CD8-positive, alpha-beta memory T cell (primary cell): ENCODE measurements around the gene STX19. TPM values are rescaled to one million over a fixed set of nuclear protein-coding genes. Genes with fewer than 3 reads are reported as not detected.

Source experiments
- CTCF ChIA-PET: fragments of 350-600 bp; sonication (Branson Sonifier 250); formaldehyde crosslinking; loops from one replicate; lab custom pipeline; 2021; ENCODE audit warnings: antibody characterized with exemption; lab: Charles Lee
- POLR2A ChIA-PET: fragments of 350-600 bp; sonication (Branson Sonifier 250); formaldehyde crosslinking; loops from one replicate; lab custom pipeline; 2021; ENCODE audit warnings: antibody characterized with exemption; lab: Charles Lee
- DNase-seq, 5 donors: peaks; one replicate each; pipeline versions ENCODE4 v3.0.0 to v3.0.0-alpha.2; 2020 to 2022; ENCODE audit warnings: mixed read lengths in 1 of 5
- H3K27ac ChIP-seq: one replicate; pipeline ENCODE4 v1.7.0; 2013; ENCODE audit warnings: low read depth, mild to moderate bottlenecking, low read length, moderate library complexity
- H3K27me3 ChIP-seq: 2 replicates; pipeline ENCODE4 v1.7.0; 2013; ENCODE audit warnings: low read length, mild to moderate bottlenecking; ENCODE audit not compliant: insufficient read depth, poor library complexity, severe bottlenecking
- H3K36me3 ChIP-seq: 2 replicates; pipeline ENCODE4 v1.7.0; 2013; ENCODE audit warnings: mild to moderate bottlenecking, low read length, moderate library complexity; ENCODE audit not compliant: insufficient read depth
- H3K4me1 ChIP-seq: 2 replicates; pipeline ENCODE4 v1.7.0; 2013; ENCODE audit warnings: mild to moderate bottlenecking, low read length, moderate library complexity; ENCODE audit not compliant: insufficient read depth
- H3K4me3 ChIP-seq: 2 replicates; pipeline ENCODE4 v1.7.0; 2013; ENCODE audit warnings: mild to moderate bottlenecking, low read length
- H3K9me3 ChIP-seq: 2 replicates; pipeline ENCODE4 v1.7.0; 2013; ENCODE audit warnings: mild to moderate bottlenecking, low read length
- H3K27ac Mint-ChIP-seq, 8 donors: one replicate each; pipeline ENCODE4 v1.8.0; 2020 to 2021; ENCODE audit warnings: mixed read lengths in 8 of 8, mild to moderate bottlenecking in 6 of 8, inconsistent platforms in 3 of 8, moderate library complexity in 3 of 8
- H3K27me3 Mint-ChIP-seq, 2 donors: one replicate each; pipeline ENCODE4 v1.8.0; 2020 to 2021; ENCODE audit warnings: mixed read lengths in 2 of 2, mild to moderate bottlenecking in 1 of 2, moderate library complexity in 1 of 2
- H3K36me3 Mint-ChIP-seq, 3 donors: one replicate each; pipeline ENCODE4 v1.8.0; 2020 to 2021; ENCODE audit warnings: mixed read lengths in 3 of 3, inconsistent platforms in 1 of 3, mild to moderate bottlenecking in 1 of 3
- H3K4me1 Mint-ChIP-seq, 3 donors: one replicate each; pipeline ENCODE4 v1.8.0; 2020 to 2021; ENCODE audit warnings: mixed read lengths in 3 of 3, inconsistent platforms in 1 of 3, mild to moderate bottlenecking in 1 of 3
- H3K4me3 Mint-ChIP-seq, 7 donors: one replicate each; pipeline ENCODE4 v1.8.0; 2020 to 2021; ENCODE audit warnings: mixed read lengths in 7 of 7, mild to moderate bottlenecking in 6 of 7, moderate library complexity in 4 of 7, inconsistent platforms in 2 of 7
- H3K9me3 Mint-ChIP-seq, 5 donors: one replicate each; pipeline ENCODE4 v1.8.0; 2020 to 2022; ENCODE audit warnings: mixed read lengths in 5 of 5, mild to moderate bottlenecking in 3 of 5, moderate library complexity in 2 of 5, inconsistent platforms in 1 of 5
- polyA plus RNA-seq: library from polyadenylated mRNA; unstranded; fragments of 300-500 nt; fragmentation: Illumina TruSeq; gene quantifications from one replicate; pipeline ENCODE4 v1.2.3, GENCODE V29; 2021
- total RNA-seq, 2 experiments: library from RNA; stranded (reverse); gene quantifications; one replicate each; pipeline ENCODE4 v1.2.3, GENCODE V29; 2021

Gene STX19
- total and polyA plus RNA-seq, 3 experiments from 2014 or later, result not detected

- no peaks in the 10 kb centered on the region for H3K36me3 ChIP-seq
- H3K27ac Mint-ChIP-seq, result no peak overlapping the region
- no peaks in the 10 kb centered on the region for H3K9me3 ChIP-seq
- H3K4me3 Mint-ChIP-seq, result no peak overlapping the region
- no peaks in the 10 kb centered on the region for H3K9me3 Mint-ChIP-seq
- no peak overlapping the region for H3K4me3 ChIP-seq
- no peak overlapping the region for H3K27ac ChIP-seq
- ChIA-PET POLR2A (no interaction called here), CTCF (no interaction called here)
- H3K36me3 Mint-ChIP-seq, result peaks cover 0 to 2% (median 0%) of the 10 kb centered on the region in 3 donors
- no peaks in the 10 kb centered on the region for H3K4me1 ChIP-seq
- DNase-seq, result no peak
- H3K27me3 ChIP-seq, result no peaks in the 10 kb centered on the region
- H3K27me3 Mint-ChIP-seq, result no peaks in the 10 kb centered on the region
- no peaks in the 10 kb centered on the region for H3K4me1 Mint-ChIP-seq
These were observed 8.1 kb downstream of the STX19 start for GRCh38 chr3:94020293-94020692.

GRCh38 chr3:94019659-94020058, 8.7 kb downstream of the STX19 start:
- Histone ChIP-seq H3K9me3 (no peaks in the 10 kb centered on the region), H3K4me3 (no peak overlapping the region), H3K27me3 (no peaks in the 10 kb centered on the region), H3K4me1 (no peaks in the 10 kb centered on the region), H3K27ac (no peak overlapping the region), H3K36me3 (no peaks in the 10 kb centered on the region)
- DNase-seq, result no peak
- Mint-ChIP-seq H3K27me3 (no peaks in the 10 kb centered on the region), H3K27ac (no peak overlapping the region), H3K36me3 (peaks cover 0 to 3% (median 2%) of the 10 kb centered on the region in 3 donors), H3K4me1 (no peaks in the 10 kb centered on the region), H3K9me3 (no peaks in the 10 kb centered on the region), H3K4me3 (no peak overlapping the region)
- ChIA-PET POLR2A (no interaction called here), CTCF (no interaction called here)

GRCh38 chr3:94015025-94015424, 13.4 kb downstream of the STX19 start:
- Histone ChIP-seq H3K36me3 (no peaks in the 10 kb centered on the region), H3K27ac (no peak overlapping the region), H3K27me3 (no peaks in the 10 kb centered on the region), H3K4me1 (no peaks in the 10 kb centered on the region), H3K4me3 (no peak overlapping the region), H3K9me3 (no peaks in the 10 kb centered on the region)
- ChIA-PET CTCF (no interaction called here), POLR2A (no interaction called here)
- Mint-ChIP-seq H3K9me3 (no peaks in the 10 kb centered on the region), H3K27me3 (no peaks in the 10 kb centered on the region), H3K4me1 (peaks cover 3 to 8% (median 6%) of the 10 kb centered on the region in 3 donors), H3K4me3 (no peak overlapping the region), H3K27ac (no peak overlapping the region), H3K36me3 (peaks cover 0 to 9% (median 3%) of the 10 kb centered on the region in 3 donors)
- no peak for DNase-seq

GRCh38 chr3:94012185-94012584, 16.2 kb downstream of the STX19 start:
- H3K4me3 Mint-ChIP-seq, result no peak overlapping the region
- Histone ChIP-seq H3K36me3 (no peaks in the 10 kb centered on the region), H3K27ac (no peak overlapping the region), H3K4me3 (no peak overlapping the region), H3K9me3 (no peaks in the 10 kb centered on the region), H3K4me1 (no peaks in the 10 kb centered on the region), H3K27me3 (no peaks in the 10 kb centered on the region)
- ChIA-PET CTCF (no interaction called here), POLR2A (no interaction called here)
- no peaks in the 10 kb centered on the region for H3K27me3 Mint-ChIP-seq
- no peaks in the 10 kb centered on the region for H3K9me3 Mint-ChIP-seq
- H3K36me3 Mint-ChIP-seq, result peaks cover 0 to 7% (median 7%) of the 10 kb centered on the region in 3 donors
- peaks cover 3 to 8% (median 6%) of the 10 kb centered on the region in 3 donors for H3K4me1 Mint-ChIP-seq
- DNase-seq, result no peak
- peak overlapping the region in 1 of 8 donors; percentile 1 for H3K27ac Mint-ChIP-seq

- H3K4me1 Mint-ChIP-seq, result peaks cover 3 to 8% (median 6%) of the 10 kb centered on the region in 3 donors
- H3K36me3 Mint-ChIP-seq, result peaks cover 0 to 9% (median 8%) of the 10 kb centered on the region in 3 donors
- Histone ChIP-seq H3K4me1 (no peaks in the 10 kb centered on the region), H3K9me3 (no peaks in the 10 kb centered on the region), H3K27ac (no peak overlapping the region), H3K27me3 (no peaks in the 10 kb centered on the region), H3K36me3 (no peaks in the 10 kb centered on the region), H3K4me3 (no peak overlapping the region)
- DNase-seq, result no peak
- peak overlapping the region in 3 of 8 donors; percentile 15 to 43 (median 35) for H3K27ac Mint-ChIP-seq
- POLR2A ChIA-PET, result no interaction called here
- no peaks in the 10 kb centered on the region for H3K9me3 Mint-ChIP-seq
- CTCF ChIA-PET, result no interaction called here
- H3K27me3 Mint-ChIP-seq, result no peaks in the 10 kb centered on the region
- H3K4me3 Mint-ChIP-seq, result peak overlapping the region in 1 of 7 donors; percentile 7
These were observed 17.1 kb downstream of the STX19 start for GRCh38 chr3:94011233-94011711.

- H3K27me3 ChIP-seq, result no peaks in the 10 kb centered on the region
- CTCF ChIA-PET, result no interaction called here
- peaks cover 0 to 9% (median 6%) of the 10 kb centered on the region in 3 donors for H3K36me3 Mint-ChIP-seq
- H3K36me3 ChIP-seq, result no peaks in the 10 kb centered on the region
- no peak for DNase-seq
- peaks cover 3 to 8% (median 7%) of the 10 kb centered on the region in 3 donors for H3K4me1 Mint-ChIP-seq
- no peak overlapping the region for H3K4me3 Mint-ChIP-seq
- POLR2A ChIA-PET, result no interaction called here
- H3K9me3 Mint-ChIP-seq, result no peaks in the 10 kb centered on the region
- H3K4me3 ChIP-seq, result no peak overlapping the region
- H3K9me3 ChIP-seq, result no peaks in the 10 kb centered on the region
- H3K27ac ChIP-seq, result no peak overlapping the region
- no peaks in the 10 kb centered on the region for H3K4me1 ChIP-seq
- peak overlapping the region in 1 of 8 donors; percentile 10 for H3K27ac Mint-ChIP-seq
- H3K27me3 Mint-ChIP-seq, result no peaks in the 10 kb centered on the region
These were observed 18.8 kb downstream of the STX19 start for GRCh38 chr3:94009608-94010007.

GRCh38 chr3:94008253-94008652, 20.1 kb downstream of the STX19 start:
- DNase-seq, result no peak
- CTCF ChIA-PET, result interaction anchor here (1.1 kb wide), 1 partner anchor 61 kb away, joined by 3 read pairs; no protein-coding TSS in a partner anchor
- no peak overlapping the region for H3K27ac ChIP-seq
- no peaks in the 10 kb centered on the region for H3K9me3 ChIP-seq
- Mint-ChIP-seq H3K4me3 (no peak overlapping the region), H3K27me3 (no peaks in the 10 kb centered on the region), H3K9me3 (no peaks in the 10 kb centered on the region), H3K36me3 (peaks cover 0 to 9% (median 6%) of the 10 kb centered on the region in 3 donors), H3K4me1 (peaks cover 7 to 13% (median 12%) of the 10 kb centered on the region in 3 donors), H3K27ac (no peak overlapping the region)
- H3K4me3 ChIP-seq, result no peak overlapping the region
- POLR2A ChIA-PET, result no interaction called here
- no peaks in the 10 kb centered on the region for H3K36me3 ChIP-seq
- H3K4me1 ChIP-seq, result no peaks in the 10 kb centered on the region
- no peaks in the 10 kb centered on the region for H3K27me3 ChIP-seq

- no peak overlapping the region for H3K27ac ChIP-seq
- Mint-ChIP-seq H3K27me3 (no peaks in the 10 kb centered on the region), H3K27ac (peak overlapping the region in 6 of 8 donors; percentile 15 to 85 (median 66)), H3K4me1 (peaks cover 4 to 6% (median 5%) of the 10 kb centered on the region in 3 donors), H3K36me3 (peaks cover 0 to 6% (median 2%) of the 10 kb centered on the region in 3 donors), H3K9me3 (no peaks in the 10 kb centered on the region), H3K4me3 (peak overlapping the region; percentile 44 to 86 (median 77))
- no peaks in the 10 kb centered on the region for H3K4me1 ChIP-seq
- POLR2A ChIA-PET, result no interaction called here
- H3K36me3 ChIP-seq, result no peaks in the 10 kb centered on the region
- H3K4me3 ChIP-seq, result no peak overlapping the region
- H3K9me3 ChIP-seq, result no peaks in the 10 kb centered on the region
- CTCF ChIA-PET, result interaction anchor here (0.8 to 1.6 kb wide), 6 partner anchors 21 to 77 kb away, joined by 3 to 6 read pairs (median 4); partner anchors contain the start of genes DHFR2 and NSUN3
- peak in 2 of 5 donors; percentile 36 to 40 for DNase-seq
- no peaks in the 10 kb centered on the region for H3K27me3 ChIP-seq
These were observed 24.0 kb downstream of the STX19 start for GRCh38 chr3:94004301-94004910.
